H1 (cell line): Measurements from ENCODE around the gene MDM1. TPM values are rescaled to one million over a fixed set of nuclear protein-coding genes. Genes with fewer than 3 reads are reported as not detected.

Experiments
- BRCA1 ChIP-seq: IDR thresholded peaks from 2 replicates; pipeline ENCODE4 v1.6.1; 2012; ENCODE audit warnings: low read depth, low read length, improper control_type of control experiment
- CTCF ChIP-seq, 3 experiments: IDR thresholded peaks; 1 replicate in 2 of 3; 2 replicates in 1 of 3; pipeline versions ENCODE4 v1.5.1 to v1.6.1; 2011; ENCODE audit warnings: low read length in 3 of 3, mild to moderate bottlenecking in 3 of 3, inconsistent platforms in 2 of 3, low read depth in 1 of 3, moderate library complexity in 1 of 3; ENCODE audit not compliant: insufficient read depth in 1 of 3; ENCODE audit errors: control extremely low read depth in 1 of 3
- EGR1 ChIP-seq: IDR thresholded peaks from 2 replicates; pipeline ENCODE4 v1.6.1; 2011; ENCODE audit warnings: low read depth, low read length, borderline replicate concordance
- FOSL1 ChIP-seq: IDR thresholded peaks from 2 replicates; pipeline ENCODE4 v1.6.1; 2011; ENCODE audit warnings: mild to moderate bottlenecking, low read depth, low read length, moderate library complexity; ENCODE audit not compliant: insufficient read depth
- JUN ChIP-seq: IDR thresholded peaks from 2 replicates; pipeline ENCODE4 v1.6.1; 2011; ENCODE audit warnings: low read depth, mild to moderate bottlenecking, improper control_type of control experiment, low read length
- RAD21 ChIP-seq, 2 experiments: IDR thresholded peaks in 1 of 2; conservative IDR thresholded peaks in 1 of 2; 2 replicates each; pipeline ENCODE4 v1.6.1; 2011; ENCODE audit warnings: low read depth in 2 of 2, low read length in 2 of 2, improper control_type of control experiment in 1 of 2, inconsistent platforms in 1 of 2, mild to moderate bottlenecking in 1 of 2, moderate library complexity in 1 of 2
- TAF7 ChIP-seq: optimal IDR thresholded peaks from 2 replicates; pipeline ENCODE3; 2011; ENCODE audit warnings: low read depth, mild to moderate bottlenecking, inconsistent platforms, low read length, moderate library complexity, borderline replicate concordance
- ZNF274 ChIP-seq: IDR thresholded peaks from 2 replicates; pipeline ENCODE4 v1.7.0; 2012; ENCODE audit warnings: low read length, borderline replicate concordance; ENCODE audit errors: extremely low read depth
- polyA plus RNA-seq, 7 experiments: library from polyadenylated mRNA; depleted of rRNA in 3 of 7; stranded (reverse) in 5 of 7; unstranded in 2 of 7; fragments of >200 nt in 5 of 7; fragments of 200-250 nt in 2 of 7; gene quantifications; 1 replicate in 5 of 7; 2 replicates in 1 of 7; 4 replicates in 1 of 7; pipeline versions ENCODE4 v1.2.1 to v1.2.3, GENCODE V29; 2011 to 2013; ENCODE audit warnings: missing spikeins in 2 of 7, mixed read lengths in 2 of 7
- total RNA-seq: library from RNA; stranded (reverse); fragmentation: NEBNext Ultra II Directional; extraction: Animal tissue kit (Norgen Biotek cat#: 25700); gene quantifications from 2 replicates; pipeline ENCODE4 v1.2.1, GENCODE V29; 2021

Gene MDM1
- total and polyA plus RNA-seq, 2 of the 8 experiments (the other 6 are each of a cell fraction or from before 2014, with no cell fraction given) = 3.1 to 10.7 TPM

DNA sequence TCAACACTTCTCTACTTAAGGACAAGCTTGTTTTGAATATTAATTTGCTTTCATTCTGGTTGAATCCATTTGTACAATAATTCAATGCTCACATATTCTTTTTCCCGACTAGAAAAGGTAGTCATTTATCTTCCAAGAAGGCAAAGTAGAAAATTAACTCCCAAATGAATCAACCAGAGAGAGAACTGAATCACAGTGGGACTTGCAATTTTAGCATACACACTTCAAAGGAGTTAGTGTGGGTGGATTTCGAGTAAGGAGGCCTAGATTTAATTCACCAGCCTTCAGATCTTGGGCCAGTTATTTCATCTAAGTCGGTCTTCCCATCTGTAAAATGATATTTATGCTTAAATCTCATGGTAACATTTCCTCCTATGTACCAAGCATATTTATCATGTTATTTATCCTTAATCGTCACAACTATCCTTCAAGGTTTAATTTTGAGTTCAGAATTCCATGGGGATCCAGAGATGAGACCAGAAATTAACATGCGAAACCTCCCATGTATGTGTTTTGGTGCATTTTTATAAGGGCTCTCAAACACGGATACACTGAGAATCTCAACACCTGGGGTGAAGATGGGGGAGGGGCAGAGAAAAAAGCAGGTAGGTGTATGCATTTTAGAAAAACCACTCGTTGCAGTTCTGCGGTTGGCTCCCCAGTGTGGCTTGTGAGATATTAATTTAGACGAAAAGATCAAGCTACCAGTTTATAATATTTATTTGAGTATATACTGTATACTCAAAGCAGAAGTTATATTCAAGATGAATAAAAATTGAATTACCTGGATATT, 39.8 kb downstream of the MDM1 start (continued):
- TF ChIP-seq FOSL1 (no peak), TAF7 (no peak), CTCF (IDR thresholded peaks at IDR 0.05; ENCODE audit: control extremely low read depth in 1 of 3, insufficient read depth in 1 of 3, low read depth in 1 of 3, low read length in 3 of 3) (no peak), BRCA1 (no peak), ZNF274 (no peak), EGR1 (no peak), JUN (no peak), RAD21 (IDR thresholded peaks at IDR 0.05 in 1 of 2, conservative IDR thresholded peaks at IDR 0.05 in 1 of 2; ENCODE audit: low read depth in 2 of 2, low read length in 2 of 2) (no peak)
